HS-27A (cell line): Measurements from ENCODE around the gene ELK3.

Experiments used
- DNase-seq: peaks from one replicate; pipeline ENCODE4 v3.0.0-alpha.2; 2012; ENCODE audit warnings: low read depth, missing footprints

The ELK3 gene

DNA sequence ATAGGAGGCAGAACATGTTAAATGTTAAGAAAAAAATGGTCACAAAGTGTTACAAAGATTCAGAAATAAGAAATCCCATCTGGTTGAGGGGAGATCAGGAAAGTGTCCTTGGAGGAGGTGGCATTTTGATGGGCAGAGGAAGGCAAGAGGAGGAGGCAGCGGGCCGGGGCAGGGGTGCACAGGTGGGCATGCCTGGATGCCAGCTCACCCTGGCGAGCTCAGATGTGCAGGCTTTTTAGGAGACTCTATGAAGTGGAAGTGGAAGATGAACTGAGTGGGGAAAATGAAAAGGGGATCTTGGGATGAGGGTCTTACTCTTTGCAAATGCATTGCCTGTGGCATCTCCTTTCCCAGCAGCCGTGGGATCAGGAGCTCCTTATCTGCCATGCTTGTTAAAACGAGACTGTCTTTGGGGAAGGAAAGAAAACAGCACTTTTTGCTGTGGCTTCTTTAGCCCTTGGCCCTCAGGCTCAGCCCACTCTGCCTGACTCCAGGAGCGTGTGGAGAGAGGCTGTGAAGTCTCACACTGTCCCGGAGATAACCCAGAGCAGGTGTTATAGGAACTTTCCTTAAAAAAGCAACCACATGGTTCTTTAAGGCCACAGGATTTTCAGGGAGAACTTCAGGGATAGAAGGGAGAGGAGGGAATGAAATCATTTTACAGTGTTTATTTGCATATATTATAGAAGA, 62.6 kb downstream of the ELK3 start:
- DNase-seq = no peak

DNA sequence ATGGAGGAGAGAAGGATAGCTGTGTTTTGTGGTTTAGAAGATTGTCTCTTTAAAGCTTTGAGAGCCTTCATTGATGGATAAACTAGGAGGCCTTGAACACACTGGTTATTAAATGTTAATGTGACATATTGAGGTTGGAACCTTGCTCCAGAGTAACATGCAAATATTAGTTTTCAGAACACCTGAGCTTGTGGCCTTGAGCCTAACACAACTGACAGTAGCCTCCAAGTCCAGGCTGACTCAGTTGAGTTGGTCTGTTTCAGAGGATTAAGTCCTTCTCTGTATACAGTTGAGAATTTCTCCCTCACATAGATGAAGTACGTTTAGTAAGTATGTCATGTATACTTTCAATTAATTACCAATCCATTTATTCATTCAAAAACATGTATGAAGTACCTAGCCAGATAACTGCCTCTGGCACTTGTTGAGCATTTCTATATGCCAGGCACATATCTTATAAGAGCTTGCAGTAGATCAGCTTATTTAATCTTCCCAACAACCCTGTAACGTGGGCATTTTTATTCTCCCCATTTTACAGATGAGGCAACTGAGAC, 63.5 kb downstream of the ELK3 start:
- DNase-seq = no peak

DNA sequence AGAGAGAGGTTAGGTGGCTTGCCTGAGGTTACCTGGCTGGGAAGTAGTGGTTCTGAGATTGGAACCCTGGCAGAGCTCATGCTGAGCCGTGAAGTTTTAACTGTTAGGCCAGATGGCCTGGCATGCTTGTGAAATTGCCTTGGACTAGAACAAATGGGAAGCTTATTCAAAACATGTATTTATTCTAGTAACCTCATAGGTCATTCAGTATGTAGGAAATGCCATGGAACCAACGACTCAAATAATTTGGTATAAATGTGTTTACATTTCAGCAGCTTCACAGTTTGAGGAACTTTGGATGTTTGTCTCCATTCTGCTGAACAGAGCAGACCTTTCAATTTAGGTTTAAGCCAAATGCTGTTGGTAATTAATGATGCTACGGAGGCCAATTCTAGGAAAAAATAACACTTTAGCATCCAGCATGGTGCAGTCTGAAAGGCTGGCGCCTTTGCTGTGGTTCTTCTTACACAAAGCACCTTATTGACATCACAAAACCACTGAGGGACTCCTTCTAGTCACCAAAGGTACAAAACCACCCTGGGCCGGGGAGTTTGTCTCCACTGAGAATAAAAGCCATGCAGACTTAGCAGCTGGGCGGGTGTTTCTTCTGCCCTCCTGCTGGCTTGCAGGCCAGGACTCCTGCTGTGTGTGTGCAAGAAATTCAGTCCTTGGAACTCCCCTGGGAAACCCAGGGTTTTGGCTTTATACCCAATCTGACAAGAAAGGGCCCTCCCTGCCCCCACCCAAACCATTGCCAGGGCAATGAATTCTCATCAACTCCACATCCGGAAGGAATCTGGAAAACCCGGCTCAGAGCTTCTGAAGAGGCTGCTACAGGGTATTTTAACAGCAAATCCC, 64.2 kb downstream of the ELK3 start:
- no peak for DNase-seq

DNA sequence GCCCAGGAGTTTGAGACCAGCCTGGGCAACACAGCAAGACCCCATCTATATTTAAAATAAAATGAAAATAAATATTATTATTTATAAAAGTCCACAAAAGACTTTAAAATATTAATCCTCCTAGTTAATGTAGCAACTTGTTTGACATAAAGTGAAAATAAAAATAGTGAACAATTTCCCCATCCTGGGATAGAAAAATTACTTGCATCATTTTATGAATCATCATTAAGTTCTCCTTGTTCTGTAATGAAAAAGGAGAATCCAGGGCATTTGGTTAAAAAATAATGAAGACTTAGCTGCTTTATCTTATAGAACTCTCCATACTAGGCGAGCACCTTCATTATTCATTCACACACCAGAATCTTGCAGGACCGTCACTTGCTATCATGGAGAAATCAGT, 66.1 kb downstream of the ELK3 start:
- no peak for DNase-seq

DNA sequence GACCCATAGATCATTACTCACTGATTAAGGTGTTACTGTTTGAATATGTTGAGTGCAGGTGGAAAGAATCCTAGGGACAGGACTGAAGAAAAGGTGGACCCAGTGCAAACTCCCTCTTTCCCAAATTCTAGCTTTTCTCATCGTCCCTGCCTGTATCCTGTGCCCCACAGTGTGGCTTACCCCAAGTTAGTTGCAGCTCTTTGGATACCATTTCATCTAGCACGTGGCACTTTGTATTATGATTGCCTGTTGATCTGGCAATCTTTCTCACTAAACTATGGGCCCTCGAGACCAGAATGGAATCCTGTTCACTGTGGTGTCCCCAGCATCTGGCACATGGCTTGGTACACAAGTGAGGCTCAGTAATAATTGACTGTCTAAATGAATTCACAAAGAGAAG, 66.5 kb downstream of the ELK3 start:
- DNase-seq = no peak

DNA sequence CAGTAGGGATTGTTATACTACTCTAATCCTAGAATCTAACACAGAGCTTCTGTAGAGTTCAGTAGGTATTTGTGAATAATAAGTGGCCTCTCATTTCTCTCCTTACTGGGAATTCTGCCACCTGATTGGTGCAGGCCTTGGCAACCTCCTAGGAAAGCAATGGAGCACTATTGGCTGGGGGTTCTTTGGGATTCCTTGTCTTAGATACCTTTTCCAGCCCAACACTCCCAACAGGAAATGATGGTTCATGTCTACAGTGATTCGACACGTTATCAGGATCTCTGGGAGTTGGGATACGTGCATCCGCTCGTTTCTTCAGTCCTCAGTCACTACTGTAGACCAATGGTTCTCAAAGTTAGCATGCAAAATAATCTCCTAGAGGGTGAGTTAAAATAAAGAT, 67.4 kb downstream of the ELK3 start:
- no peak for DNase-seq

DNA sequence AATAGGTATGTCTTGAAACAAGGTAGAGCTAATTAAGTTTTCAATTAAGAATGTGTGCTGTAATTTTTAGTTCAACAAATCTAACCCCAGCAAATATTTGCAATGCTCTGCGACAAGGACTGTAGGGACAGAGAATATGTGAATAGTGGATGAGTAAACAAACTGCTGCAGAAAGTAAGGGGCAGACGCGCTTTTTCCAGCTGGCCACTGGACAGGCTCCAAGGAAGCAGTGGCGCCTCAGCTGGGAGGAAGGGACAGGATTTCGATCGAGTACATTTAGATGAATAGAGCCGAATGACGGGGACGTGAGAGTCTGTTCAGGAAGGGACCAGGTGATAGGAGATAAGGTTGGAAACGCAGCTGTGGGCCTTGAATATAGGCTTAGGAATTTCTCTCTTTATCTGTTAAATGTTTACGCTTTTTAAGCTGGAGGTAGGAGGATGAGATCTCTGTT, 69.3 kb downstream of the ELK3 start:
- DNase-seq = no peak

DNA sequence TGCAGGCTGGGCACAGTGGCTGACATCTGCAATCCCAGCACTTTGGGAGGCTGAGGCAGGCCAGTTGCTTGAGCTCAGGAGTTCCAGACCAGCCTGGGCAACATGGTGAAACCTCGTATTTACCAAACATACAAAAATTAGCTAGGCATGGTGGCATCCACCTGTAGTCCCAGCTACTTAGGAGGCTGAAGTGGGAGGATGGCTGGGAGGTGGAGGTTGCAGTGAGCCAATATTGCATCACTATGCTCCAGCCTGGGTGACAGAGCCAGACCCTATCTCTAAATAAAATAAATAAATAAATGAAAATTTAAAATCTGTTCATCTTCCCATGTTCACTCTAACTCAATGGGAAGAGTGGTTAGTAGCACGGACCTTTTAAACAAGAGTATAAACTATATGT, 71.2 kb downstream of the ELK3 start:
- DNase-seq = no peak

DNA sequence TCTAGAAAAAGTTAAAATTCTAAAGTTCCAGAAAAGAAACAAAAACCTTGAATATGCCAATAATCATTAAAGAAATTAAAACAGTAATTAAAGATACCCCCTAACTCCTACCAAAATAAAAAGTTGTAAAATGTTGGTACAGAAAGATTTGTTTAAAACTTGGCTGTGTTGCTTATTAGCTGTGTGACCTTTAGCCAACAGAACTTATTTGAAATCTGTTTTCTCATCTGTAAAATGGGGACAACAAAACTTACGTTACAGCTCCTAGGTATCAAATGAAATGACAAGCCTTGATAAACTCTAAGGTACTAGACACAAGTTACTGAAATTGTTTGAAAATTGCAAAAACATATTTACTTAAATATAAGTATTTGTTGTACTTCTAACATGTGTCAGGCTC, 71.7 kb downstream of the ELK3 start:
- DNase-seq = no peak

DNA sequence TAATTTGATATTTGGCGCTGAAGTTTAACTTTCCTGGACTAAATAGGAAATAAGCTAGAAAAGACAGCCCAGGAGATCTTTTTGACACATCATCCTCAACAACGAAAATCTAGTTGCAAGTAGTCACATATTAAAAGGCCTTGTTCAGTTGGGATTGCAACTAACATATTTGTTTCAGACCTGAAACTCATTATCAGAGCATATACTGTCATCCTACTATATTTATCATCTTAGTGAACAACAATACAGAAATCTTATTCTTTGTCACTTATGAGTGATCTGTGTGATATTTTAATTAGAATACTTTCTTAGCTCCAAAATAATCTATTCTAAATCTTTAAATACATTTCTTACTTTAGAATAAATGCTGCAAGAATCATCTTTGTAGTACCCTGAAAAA, 72.1 kb downstream of the ELK3 start:
- DNase-seq = no peak

DNA sequence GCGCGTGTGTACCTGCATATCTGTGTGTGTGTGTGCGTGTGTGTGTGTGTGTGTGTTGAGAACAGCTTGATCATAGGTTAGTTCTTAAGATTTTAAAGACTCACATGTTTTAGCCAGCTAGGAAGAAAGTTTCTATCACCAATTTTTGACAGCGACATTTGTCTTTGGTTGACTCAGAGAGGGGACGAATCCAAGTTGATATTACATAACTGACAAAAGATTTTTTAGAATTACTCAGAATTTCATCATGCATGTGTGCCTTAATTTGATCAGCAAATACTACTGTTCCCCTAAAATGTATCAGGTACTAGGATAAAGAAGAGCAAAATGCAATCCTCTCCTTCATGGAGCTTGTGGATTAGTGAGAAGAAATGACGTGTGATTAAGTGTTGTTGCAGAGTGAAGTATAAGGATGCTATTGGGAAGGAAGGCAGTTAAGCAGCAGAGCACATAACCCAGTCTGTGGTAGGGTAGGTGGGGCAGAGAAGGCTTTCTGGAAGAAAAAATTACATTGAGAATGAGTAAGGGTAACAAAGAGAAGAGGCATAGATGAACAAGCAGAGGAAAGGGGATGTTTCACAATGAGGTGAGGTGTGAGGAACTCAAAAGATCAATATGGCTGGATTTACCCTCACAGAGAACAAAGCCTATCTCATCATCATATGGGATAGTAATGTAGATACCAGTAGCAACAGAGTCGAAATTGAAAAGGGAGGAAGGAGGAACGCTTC, 77.5 kb downstream of the ELK3 start:
- DNase-seq = no peak

DNA sequence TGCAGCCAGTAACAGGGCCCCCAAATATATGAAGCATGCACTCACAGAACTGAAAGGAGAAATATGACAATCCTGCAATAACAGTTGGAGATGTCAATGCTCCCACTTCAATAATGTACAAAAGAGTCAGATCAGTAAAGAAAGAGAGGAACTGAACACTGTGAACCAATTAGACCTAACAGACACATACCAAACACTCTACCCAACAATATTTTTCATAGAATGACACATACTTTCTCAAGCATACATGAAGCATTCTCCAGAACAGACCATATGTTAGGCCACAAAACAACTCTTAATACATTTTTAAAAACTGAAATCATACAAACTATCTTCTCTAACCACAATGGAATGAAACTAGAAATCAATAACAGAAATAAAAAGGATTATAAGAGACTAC, 80.2 kb downstream of the ELK3 start:
- peak; percentile 19 for DNase-seq

DNA sequence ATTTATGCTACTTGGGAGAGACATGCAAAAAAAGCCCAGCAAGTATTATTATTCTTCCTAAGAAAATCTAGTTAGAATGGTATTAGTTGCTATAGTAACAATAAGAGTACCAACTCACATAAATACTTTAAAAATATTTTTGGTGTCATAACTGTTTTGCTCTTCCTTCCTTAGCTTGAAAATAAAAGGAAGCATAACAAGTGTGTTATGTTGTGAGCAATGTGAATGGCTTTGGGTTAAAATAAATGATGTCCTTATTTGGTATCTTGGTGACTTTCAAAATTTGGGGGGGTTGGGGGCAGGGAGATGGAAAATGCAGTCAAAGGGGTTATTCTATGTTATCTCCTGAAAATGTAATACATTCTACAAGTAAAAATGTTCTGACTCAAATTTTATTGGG, 91.0 kb downstream of the ELK3 start:
- no peak for DNase-seq

DNA sequence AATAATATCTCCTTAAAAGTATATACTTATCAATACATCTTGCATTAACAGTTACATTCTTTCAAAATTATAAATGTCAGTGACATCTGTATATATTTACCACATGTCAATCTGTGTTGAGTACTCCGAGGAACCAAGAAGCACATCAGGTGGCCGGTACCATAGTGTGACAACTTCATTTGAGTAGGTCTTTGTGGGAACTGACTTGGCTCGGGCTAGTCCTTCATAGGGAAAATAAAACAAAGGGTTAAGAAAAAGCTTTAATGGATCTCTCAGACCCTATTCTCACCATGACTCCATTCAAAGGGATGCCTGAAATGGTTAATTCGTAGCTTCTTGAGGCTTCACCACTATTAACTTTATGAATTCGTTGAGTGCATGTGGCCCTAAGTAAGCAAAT, 94.9 kb downstream of the ELK3 start:
- DNase-seq = no peak

DNA sequence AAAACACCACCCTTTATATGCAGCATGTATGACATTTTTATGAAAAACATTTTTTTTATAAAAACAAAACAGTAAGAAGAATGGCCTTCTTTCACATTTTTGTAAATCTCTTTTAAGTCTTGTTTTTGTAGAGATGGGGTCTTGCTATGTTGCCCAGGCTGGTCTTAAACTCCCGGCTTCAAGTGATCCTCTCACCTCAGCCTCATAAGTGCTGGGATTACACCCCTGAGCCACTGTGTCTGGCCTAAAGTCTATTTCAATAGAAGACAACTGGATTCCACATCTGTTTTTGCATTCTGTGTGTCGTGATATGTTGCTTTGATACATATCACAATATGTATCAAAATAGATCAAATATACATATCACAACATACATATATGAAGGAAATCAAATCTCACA, 98.9 kb downstream of the ELK3 start:
- no peak for DNase-seq

DNA sequence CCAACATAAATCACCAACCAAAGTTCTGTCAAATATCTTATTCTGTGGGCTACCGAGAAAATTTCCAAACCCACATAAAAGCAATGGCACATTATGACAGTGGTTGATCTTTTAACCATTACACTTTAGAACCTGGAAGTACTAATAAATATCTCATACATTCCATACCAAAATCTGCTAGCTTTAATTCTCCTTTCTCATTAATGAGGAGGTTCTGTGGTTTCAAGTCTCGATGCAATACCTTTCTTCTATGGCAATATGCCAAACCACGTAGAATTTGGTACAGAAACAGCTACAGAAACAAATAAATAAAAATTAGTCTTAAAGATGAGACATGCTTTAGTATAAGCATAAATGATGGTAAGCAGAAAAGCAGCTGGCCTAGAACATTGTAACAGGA, 100.7 kb downstream of the ELK3 start:
- DNase-seq = no peak

DNA sequence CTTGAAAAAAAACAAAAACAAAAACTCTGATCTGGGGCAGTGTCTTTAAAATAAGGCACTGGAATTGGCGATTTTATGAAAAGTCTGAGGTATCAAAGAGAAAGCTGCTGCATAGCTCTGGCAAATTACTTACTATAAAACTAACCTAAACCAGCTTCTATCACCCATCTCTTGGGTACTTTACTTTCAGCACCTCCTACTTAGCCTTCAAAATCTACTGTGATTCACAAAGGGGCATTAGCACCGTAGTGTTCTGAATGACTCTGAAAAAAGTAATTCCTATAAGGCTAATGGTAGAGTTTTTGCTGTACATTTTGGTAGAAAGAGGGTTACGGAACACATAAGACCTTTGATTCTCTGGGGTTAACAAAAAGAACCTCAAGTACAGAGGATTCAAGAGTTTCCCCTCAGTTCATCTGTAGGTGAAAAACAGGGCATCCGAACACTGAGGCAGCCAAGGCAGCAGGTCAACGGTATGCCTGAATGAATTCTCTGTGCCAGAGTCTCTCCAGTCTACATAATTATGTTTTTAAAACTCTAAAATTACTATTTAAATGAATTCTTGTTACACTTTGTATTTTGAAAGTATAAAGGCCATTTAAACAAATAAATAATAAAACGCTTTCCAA, 101.5 kb downstream of the ELK3 start:
- DNase-seq = no peak

DNA sequence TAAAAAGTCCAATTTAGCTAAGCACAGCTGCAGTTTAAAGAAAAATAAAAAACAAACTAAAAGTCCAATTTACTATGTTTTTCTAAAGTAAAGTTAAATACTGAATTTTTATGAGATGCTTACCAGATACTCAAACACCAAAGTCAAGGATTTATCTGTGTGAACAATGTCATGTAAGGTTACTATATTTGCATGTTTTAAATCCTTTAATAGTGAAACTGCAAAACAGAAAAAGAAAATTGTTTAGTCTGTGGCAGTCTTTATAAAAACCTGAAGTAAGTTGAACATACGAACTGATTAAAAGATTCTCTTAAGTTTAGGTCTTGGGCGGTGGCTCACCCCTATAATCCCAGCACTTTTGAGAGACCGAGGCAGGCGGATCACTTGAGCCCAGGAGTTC, 103.3 kb downstream of the ELK3 start:
- no peak for DNase-seq

DNA sequence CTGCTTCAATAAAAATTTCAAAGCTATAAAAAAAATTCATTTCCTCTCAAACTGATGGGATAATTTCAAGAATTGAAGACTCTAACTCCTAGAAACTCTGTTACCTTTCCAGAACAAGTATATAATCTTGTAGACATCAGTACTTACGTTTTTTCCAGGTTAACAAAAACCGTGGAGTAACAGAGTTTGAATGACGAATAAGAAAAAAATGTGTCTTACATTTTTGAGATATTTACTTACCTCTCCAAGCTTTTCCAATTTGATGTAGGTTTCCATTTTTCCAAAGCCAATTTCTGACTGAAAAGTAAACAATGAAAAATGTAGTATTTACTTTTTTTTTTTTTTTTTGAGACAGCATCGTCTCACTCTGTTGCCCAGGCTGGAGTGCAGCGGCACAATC, 105.9 kb downstream of the ELK3 start:
- DNase-seq = no peak

DNA sequence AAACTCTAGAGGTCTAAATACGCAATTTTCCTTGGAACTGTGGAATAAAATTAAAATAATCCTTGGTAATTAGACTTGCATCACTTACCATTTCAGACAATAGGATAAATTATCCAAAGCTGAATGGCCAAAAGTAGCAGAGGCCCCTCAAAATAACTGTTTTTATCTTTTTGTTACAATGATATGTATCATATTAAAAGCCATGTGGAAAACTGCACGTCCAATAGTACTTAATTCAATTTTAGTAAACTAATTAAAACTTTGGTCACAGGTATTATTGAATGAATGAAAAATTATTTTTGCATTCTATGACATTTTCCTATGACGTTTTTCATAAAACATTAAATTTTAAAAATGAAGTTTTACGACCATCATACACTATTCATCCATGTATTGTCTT, 107.6 kb downstream of the ELK3 start:
- no peak for DNase-seq

DNA sequence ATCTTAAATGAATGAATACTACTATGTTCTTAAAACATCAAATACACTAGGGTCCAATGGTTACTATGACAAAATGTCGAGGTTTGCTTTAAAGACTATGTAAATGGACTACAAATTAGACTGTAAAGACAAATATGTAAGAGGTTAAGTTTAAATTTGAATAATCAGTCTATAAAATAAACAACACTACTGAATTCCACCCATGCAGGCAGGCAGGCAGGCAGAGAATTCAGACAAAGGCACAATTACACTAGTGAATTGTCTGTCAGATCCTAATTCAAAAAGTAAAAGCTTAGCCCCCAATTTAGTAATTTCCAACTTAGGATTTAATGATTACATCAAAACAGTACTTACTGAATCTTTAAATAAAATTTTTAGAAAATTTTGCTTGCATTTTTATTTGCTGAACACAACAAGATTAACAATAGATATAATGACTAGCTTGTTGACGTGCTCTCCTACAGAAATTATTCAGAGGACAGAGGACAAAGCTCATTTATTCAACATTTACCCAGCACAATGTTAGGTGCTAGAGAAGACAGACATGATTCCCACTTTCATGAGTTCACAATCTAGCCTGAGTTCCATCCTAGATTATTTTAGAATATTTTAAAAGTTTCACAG, 108.6 kb downstream of the ELK3 start:
- DNase-seq = no peak

DNA sequence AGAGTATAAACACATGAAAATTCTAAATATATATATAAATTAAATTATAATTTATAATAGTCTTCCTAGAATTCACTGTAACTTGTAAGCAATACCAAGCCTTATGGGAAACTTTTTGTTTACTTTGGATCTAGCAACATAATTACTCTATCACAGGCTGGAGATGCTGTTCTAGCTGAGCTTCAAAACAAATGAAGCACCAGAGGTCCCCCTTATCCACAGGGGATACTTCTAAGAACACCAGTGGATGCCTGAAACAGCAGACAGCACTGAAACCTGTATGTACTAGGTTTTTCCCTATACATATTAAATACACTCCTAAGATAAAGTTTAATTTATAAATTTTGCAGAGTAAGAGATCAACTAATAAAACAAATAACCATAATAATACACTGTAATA, 109.5 kb downstream of the ELK3 start:
- no peak for DNase-seq
